Measurements from ENCODE around the gene ATG9A.
"Not testable (repeated sequence)": the region's sequence is repeated elsewhere in the genome, so short reads cannot be mapped to it uniquely, and the experiment has no call there.

Gene ATG9A

GRCh38 chr2:219207884-219208740 lies 21.3 kb downstream of the ATG9A start:
- DNase-seq (ENCODE audit: insufficient read length) (no peak), FAIRE-seq (no peak)
- TF ChIP-seq POLR2AphosphoS5 (IDR thresholded peaks at IDR 0.05; ENCODE audit: low read depth, low read length): no peak

DNA sequence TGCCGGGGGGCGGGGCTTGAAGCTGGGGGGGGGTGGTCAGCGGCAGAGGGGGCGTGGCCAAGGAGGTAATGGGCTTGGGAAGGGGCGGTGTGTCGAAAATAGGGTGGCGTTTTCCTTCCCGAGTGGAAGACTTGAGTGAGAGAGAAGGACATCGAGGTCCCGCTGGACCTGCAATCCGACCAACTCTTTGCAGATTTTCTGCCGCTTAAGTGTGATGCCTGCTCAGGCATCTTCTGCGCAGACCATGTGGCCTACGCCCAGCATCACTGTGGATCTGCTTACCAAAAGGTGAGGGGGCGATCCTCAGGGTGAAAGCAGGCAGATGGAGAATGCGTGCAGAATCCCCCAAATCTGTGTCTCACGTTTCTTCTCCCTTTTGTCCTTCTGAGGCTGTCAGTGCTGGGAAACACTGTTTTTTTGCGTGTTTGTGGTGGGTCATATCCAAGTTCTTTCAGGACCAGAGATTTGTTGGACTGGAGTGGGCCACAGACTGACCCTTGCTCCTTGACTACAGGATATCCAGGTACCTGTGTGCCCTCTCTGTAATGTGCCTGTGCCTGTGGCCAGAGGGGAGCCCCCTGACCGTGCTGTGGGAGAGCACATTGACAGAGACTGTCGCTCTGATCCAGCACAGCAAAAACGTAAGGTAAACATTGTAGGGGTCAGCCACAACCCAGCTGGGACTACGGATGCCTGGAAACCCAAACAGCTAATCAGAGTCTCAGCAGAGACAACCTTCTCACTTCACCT lies 22.1 kb downstream of the ATG9A start:
- DNase-seq (ENCODE audit: insufficient read length): no peak
- FAIRE-seq: peak; percentile 27

DNA sequence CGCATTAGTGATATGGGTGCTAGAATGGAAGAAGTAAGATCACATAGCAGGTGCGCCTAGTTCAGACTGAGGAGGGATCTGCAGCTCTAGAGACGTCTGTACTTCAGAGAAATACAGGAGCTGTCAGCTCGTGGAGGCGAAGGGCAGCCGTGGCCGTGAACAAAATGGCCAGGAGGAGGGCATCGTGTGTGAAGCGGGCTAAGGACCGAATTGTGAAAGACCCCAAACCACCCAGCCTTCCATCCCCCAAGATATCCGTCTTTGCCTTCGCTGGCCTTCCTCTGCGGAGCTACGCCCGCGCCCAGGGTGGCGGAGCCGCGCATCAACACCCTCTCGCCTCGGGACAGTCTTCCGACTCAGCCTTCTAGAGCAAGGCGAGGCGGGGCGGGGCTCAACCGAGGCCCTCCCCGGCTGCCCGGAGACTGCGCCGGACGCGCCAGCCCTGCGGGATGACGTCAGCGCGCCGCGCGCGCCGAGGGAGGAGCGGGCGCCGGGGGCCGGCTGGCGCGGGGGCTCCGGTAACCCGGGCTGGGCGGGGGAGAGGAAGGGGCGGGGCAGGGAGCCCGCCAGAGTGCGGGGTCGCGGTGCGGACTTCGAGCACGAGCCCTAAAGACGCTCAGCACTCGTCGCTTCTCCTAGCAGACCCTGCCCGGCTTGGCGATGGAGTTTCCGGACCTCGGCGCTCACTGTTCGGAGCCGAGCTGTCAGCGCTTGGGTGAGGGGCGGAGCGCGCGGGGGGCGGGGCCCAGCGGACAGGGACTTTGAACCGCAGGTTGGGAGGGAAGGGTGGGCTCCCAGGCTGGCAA lies 22.9 kb downstream of the ATG9A start, which contains the start of gene ZFAND2B:
Gene ZFAND2B (plus strand): TSS at position 455 of the 806 bp plus-strand sequence. CDS start 206 bp downstream, at position 661.
- TF ChIP-seq POLR2AphosphoS5 (IDR thresholded peaks at IDR 0.05; ENCODE audit: low read depth, low read length): peak; percentile 95
- peak; percentile 98 for TF ChIP-seq POLR2A (IDR thresholded peaks at IDR 0.05; ENCODE audit: low read depth, low read length)
- peak; percentile 87 for TF ChIP-seq TAF1 (IDR thresholded peaks at IDR 0.05; ENCODE audit: borderline replicate concordance, low read depth, low read length)
- DNase-seq (ENCODE audit: insufficient read length) (peak; percentile 99), FAIRE-seq (peak; percentile 93)

More for the DNA sequence above, 22.1 kb downstream of the ATG9A start:
- TF ChIP-seq POLR2A (IDR thresholded peaks at IDR 0.05; ENCODE audit: low read depth, low read length) (no peak), POLR2AphosphoS5 (IDR thresholded peaks at IDR 0.05; ENCODE audit: low read depth, low read length) (no peak), TAF1 (IDR thresholded peaks at IDR 0.05; ENCODE audit: borderline replicate concordance, low read depth, low read length) (no peak)

DNA sequence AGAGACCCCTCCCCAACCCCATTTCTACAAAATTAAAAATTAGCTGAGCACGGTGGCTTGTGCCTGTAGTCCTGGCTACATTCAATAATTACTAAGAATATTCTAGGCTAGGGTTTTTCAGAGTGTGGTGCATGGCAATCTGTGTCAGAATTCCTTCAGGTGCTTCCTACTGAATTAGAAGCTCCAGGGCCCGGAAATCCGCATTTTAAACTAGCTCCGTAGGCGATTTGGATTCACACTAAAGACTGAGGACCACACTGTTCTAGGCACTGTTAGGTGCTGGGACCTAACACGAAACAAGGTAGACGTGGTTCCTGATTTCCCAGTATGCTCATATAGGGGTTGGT lies 23.5 kb downstream of the ATG9A start:
- DNase-seq (ENCODE audit: insufficient read length) (no peak), FAIRE-seq (no peak)
- TF ChIP-seq POLR2A (IDR thresholded peaks at IDR 0.05; ENCODE audit: low read depth, low read length): no peak
- no peak for TF ChIP-seq TAF1 (IDR thresholded peaks at IDR 0.05; ENCODE audit: borderline replicate concordance, low read depth, low read length)
- no peak for TF ChIP-seq POLR2AphosphoS5 (IDR thresholded peaks at IDR 0.05; ENCODE audit: low read depth, low read length)

DNA sequence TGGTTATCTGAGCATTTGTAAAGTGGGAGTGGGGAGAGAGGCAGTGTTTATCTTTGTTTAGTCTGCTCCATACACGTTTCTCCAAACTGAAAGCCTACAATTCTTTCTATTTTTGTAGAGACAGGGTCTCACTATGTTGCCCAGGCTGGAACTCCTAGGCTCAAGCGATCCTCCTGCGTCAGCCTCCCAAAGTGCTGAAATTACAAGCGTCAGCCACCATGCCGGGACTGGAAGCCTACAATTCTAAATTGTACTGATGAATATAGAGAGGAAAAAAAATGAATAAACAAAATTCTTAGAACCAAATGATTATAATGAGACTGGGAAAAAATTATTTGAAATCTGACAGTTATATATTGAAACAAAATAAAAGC lies 24.3 kb downstream of the ATG9A start:
- DNase-seq (ENCODE audit: insufficient read length) (no peak), FAIRE-seq (no peak)
- no peak for TF ChIP-seq POLR2A (IDR thresholded peaks at IDR 0.05; ENCODE audit: low read depth, low read length)
- no peak for TF ChIP-seq POLR2AphosphoS5 (IDR thresholded peaks at IDR 0.05; ENCODE audit: low read depth, low read length)
- no peak for TF ChIP-seq TAF1 (IDR thresholded peaks at IDR 0.05; ENCODE audit: borderline replicate concordance, low read depth, low read length)

GRCh38 chr2:219204425-219205164 lies 24.8 kb downstream of the ATG9A start:
- no peak for TF ChIP-seq TAF1 (IDR thresholded peaks at IDR 0.05; ENCODE audit: borderline replicate concordance, low read depth, low read length)
- no peak for TF ChIP-seq POLR2AphosphoS5 (IDR thresholded peaks at IDR 0.05; ENCODE audit: low read depth, low read length)
- no peak for TF ChIP-seq POLR2A (IDR thresholded peaks at IDR 0.05; ENCODE audit: low read depth, low read length)
- no peak for FAIRE-seq
- no peak for DNase-seq (ENCODE audit: insufficient read length)

- not testable (repeated sequence) for DNase-seq (ENCODE audit: insufficient read length); FAIRE-seq
These were observed 28.1 kb downstream of the ATG9A start for GRCh38 chr2:219201331-219201730.

DNA sequence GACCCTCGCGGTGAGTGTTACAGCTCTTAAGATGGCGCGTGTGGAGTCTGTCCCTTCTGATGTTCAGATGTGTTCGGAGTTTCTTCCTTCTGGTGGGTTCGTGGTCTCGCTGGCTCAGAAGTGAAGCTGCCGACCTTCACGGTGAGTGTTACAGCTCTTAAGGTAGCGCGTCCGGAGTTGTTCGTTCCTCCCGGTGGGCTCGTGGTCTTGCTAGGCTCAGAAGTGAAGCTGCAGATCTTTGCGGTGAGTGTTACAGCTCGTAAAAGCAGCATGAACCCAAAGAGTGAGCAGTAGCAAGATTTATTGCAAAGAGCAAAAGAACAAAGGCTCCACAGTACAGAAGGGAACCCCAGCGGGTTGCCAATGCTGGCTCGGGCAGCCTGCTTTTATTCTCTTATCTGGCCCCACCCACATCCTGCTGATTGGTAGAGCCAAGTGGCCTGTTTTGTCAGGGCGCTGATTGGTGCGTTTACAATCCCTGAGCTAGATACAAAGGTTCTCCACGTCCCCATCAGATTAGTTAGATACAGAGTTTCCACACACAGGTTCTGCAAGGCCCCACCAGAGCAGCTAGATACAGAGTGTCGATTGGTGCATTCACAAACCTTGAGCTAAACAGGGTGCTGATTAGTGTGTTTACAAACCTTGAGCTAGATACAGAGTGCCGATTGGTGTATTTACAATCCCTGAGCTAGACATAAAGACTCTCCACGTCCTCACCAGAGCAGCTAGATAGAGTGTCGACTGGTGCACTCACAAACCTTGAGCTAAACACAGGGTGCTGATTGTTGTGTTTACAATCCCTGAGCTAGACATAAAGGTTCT lies 28.7 kb downstream of the ATG9A start:
- not testable (repeated sequence) for DNase-seq (ENCODE audit: insufficient read length); FAIRE-seq

GRCh38 chr2:219199470-219200211 lies 29.8 kb downstream of the ATG9A start:
- FAIRE-seq (no peak), DNase-seq (ENCODE audit: insufficient read length) (no peak)
- TF ChIP-seq POLR2AphosphoS5 (IDR thresholded peaks at IDR 0.05; ENCODE audit: low read depth, low read length): no peak
- no peak for TF ChIP-seq TAF1 (IDR thresholded peaks at IDR 0.05; ENCODE audit: borderline replicate concordance, low read depth, low read length)
- no peak for TF ChIP-seq POLR2A (IDR thresholded peaks at IDR 0.05; ENCODE audit: low read depth, low read length)

- no peak for FAIRE-seq
- no peak for DNase-seq (ENCODE audit: insufficient read length)
- TF ChIP-seq POLR2A (IDR thresholded peaks at IDR 0.05; ENCODE audit: low read depth, low read length): no peak
- TF ChIP-seq TAF1 (IDR thresholded peaks at IDR 0.05; ENCODE audit: borderline replicate concordance, low read depth, low read length): no peak
- no peak for TF ChIP-seq POLR2AphosphoS5 (IDR thresholded peaks at IDR 0.05; ENCODE audit: low read depth, low read length)
These were observed 30.5 kb downstream of the ATG9A start for GRCh38 chr2:219198974-219199373.

All from GM12892 (cell line).